HG03060 (cell line): ENCODE data around the gene SND1.

Experiments used
- ATAC-seq: cut with Tn5 transposase; IDR thresholded peaks from one replicate; pipeline ENCODE4 v1.9.1; 2021; ENCODE audit warnings: low read depth, moderate number of reproducible peaks; ENCODE audit not compliant: unreplicated experiment

The SND1 gene

DNA sequence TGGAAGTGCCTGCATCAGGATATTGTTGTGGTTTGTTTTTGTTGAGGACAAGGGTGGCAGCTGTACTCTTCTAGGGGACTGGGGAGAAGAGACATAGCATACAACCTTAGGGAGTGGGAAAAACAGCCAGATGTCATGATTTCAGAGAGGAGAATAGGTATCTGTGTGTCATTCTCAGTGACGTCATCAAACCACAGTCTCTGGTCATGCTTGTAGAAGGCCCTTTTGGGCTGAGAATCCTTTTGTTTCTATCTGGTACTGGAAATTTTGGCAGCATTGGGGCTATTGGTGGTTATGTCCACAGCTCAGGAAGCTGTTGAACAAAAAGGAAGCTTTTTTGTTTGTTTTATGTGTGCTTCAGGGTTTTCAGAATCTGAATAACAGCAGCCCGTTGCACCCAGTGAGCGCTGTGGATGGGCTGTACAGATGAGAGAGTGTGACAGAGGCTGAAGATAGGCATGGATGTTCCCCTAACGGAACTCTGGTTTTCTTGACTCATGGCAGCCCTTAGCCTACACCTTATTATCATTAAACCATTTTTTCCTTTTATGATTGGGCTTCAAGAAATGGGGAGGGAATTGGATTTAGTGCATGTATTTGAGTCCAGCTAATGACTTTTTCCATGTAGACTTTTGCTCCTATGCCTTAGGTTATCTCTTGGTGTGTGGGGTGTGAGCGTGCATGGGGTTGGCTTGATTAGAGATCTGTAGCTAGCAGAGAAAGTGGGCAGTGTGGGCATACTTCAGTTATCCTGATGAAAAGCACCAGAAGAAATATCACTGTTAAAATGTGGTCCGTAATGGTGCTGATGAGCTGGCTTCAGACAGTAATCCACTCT is 65.7 kb downstream of the SND1 start:
- no peak for ATAC-seq

- no peak for ATAC-seq
These were observed 66.3 kb downstream of the SND1 start for GRCh38 chr7:127718340-127718679.

- no peak for ATAC-seq
These were observed 74.5 kb downstream of the SND1 start for GRCh38 chr7:127726476-127726875.

DNA sequence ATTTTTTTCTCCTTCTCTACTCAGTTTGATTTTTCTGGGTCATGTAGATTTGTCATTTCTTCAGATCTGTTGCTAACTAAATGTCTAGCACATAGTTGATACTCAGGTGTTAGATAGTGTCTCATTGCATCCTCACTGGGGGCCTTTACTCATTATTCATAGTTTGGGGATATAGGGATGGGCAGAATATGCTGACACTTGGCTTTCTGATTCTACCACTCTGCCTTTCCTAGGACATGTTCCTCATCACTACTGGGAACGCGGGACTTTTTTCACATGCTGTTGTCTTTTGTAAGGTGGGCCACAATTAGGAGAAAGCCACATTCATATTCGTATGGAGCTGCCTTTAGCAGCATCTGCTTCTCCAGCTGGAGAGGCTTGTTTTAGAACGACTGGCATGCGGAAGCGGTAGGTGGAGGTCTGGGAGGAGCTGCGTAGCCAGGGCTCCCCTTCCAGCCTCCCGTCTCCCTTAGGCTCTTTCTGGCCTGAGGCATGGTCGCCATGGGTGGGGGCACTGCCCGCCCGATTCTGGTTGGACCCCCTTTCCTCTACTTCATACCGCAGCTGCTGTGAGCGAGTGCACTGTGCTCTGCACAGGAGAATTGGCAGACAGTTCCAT is 78.8 kb downstream of the SND1 start:
- no peak for ATAC-seq

DNA sequence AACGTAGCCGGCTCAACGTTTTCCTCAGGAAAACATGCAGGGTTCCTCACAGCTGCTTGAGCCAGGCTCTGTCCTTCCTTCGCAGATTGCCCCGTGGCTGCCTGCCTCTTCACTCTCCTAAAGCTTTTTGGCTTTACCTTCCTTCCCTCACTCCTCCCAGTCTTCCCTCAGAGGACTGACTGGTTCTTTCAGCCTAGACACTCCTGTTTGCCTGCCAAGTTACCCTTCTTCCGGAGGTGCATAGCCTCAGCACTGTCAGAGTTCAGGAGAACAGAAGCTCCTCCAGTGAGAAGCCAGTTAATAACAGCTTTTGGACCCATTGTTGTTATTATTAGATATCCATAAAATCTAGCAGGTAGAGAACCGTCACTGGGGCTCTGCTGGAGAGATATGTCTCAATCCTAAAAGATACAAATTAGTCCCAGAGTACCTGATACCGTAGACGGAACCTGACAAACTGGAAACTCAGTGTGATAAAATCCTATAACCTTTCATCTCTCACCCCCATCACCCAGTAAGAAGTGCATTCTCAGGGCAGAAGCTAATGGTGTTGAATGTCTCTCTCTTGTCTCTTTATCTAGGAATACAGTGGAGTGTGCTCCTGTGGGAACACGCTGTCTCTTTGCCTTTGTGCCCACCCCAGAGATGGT is 79.6 kb downstream of the SND1 start:
- ATAC-seq = no peak

DNA sequence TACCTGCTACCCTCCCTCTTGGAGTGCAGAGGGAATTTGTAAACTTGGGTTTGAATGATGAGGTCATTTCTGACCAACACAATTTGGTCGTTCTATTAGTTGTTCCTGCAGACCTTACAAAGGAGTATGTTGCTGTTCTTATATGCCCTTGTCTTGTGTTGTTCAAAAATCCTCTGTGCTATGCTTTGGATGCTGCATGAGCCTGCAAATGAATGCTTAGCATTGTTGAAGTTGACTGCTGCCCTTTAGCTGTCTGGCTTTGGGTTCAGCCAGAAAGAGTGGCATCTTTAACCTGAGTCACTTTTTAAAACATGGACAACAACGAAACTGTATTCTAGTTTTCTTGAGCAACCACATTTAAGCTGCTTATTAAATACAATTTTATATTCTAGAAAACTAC is 80.3 kb downstream of the SND1 start:
- ATAC-seq = no peak

DNA sequence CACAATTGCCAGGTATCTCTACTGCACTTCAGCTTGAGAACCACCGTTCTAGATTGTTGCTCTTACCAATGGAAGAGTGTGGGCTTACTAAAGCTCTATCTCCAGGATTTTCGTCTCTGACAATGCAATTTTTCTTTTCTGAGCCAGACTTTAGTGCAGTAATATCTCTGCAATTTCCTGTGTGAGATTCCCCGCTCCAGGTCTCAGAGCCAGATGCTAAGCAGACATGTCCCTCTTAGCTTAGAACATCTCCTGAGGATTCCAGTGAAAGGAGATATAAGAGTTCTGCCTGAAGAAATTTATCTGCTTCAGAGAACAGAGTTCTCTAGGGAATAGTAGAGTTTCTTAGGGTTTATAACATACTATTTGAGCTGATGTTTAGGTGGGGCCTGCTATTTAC is 82.0 kb downstream of the SND1 start:
- ATAC-seq = no peak

- ATAC-seq = no peak
These were observed 84.5 kb downstream of the SND1 start for GRCh38 chr7:127736511-127736910.

- no peak for ATAC-seq
These were observed 86.9 kb downstream of the SND1 start for GRCh38 chr7:127738859-127739258.

DNA sequence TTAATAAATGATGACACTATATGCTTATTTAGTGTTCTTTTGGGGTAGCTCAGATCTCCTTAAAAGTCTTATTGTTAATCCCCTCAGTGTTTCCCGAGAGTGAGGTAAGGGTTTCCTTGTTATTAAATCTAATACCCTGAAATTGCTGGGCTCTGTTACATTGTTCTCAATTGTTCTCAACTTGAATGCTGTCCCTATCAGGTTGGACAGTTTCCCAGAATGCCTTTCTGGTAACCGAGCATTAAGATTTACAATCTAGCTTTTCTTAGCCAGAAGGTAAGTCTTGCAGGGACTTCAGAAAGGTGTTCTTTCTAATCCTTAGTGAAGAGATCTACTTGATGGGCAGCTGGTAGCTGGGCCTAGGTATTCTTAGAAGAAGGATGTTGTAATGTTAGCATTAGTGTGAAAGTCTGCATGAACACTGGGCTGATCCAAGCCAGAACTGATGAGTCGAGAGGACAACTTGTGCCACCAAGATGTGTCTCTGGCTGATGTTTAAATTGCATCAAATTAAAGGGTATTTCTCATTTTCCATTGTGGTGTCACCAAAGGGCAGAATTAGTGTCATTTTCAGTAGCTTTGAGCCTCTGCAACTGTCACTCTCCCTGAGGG is 89.9 kb downstream of the SND1 start:
- ATAC-seq = no peak

- ATAC-seq = no peak
These were observed 93.5 kb downstream of the SND1 start for GRCh38 chr7:127745445-127745844.

GRCh38 chr7:127751062-127751461 is 99.1 kb downstream of the SND1 start:
- no peak for ATAC-seq

- ATAC-seq = no peak
These were observed 99.8 kb downstream of the SND1 start for GRCh38 chr7:127751490-127752448.

DNA sequence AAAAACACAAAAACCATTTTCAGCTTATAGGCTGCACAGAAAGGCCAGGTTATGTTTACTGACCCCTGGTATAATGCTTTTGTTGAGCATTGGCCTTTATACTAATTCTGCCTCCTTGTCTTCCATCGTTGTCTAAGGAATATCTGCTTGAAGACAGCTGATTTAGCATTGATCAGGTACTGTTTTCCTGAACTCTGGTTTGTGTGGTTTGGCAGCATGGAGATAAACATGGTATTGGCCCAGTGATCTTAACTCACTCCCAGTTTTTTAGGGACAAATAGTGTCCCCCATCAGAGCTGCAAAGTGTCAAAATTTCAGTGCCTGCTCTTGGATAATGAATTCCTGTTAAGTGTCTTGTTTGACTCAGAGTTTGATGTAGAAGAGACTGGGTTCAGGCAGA is 100.8 kb downstream of the SND1 start:
- ATAC-seq = no peak

GRCh38 chr7:127754457-127754856 is 102.5 kb downstream of the SND1 start:
- ATAC-seq = no peak

DNA sequence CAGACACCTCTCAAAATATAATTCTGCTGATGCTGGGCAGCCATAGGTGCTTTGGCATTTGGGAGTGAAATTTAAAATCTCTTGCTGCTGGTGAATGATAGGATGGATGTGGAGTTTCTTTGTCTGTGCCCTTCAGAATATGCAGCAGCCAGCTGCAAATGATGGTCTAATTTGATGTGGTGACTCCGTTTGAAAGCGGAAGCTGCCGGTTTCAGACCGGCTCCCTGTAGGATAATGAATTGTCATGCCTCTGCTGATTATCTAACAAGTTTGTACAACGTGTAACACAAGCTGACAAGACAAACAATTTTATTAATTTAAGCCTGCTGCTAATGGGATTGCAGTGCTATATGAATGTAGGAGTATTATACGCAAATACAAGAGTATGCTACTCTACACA is 103.5 kb downstream of the SND1 start:
- ATAC-seq = no peak

DNA sequence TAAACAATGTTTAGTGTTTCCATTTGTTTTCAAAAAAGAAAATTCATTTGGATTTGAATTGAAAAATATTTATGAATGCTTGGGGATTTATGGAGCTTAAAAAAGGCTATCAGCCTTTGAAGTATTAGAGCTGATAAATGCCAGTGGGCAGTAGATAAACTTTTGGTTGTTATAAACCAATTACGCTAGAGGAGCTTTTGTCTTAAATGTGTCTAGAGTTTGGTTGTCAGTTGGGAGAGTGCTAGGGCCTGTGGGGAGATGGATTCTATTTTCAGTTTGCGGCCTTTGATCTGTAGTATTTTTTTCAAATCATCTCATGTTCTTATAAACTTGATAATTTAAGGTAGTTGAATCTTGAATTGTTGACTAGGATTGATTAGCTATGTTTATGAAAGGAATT is 104.0 kb downstream of the SND1 start:
- no peak for ATAC-seq

DNA sequence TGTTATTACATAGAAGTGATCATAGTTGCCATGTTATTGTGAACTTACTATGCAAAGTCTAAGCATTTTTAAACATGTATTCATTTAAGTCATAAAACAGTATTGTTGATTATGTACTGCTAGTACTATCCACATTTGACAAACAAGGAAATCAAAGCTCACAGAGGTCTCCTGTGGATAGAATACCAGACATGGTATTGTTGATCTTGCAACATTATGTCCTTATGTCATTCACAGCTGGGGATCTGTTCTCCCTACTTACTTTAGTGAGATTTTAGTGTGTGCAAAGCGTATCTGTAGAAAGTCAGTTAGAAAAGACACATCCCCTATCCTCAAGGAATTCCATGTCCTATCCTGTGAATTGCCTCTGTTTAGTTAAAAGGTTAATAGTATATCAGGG is 106.1 kb downstream of the SND1 start:
- ATAC-seq = no peak

GRCh38 chr7:127758845-127759244 is 106.9 kb downstream of the SND1 start:
- ATAC-seq = no peak

DNA sequence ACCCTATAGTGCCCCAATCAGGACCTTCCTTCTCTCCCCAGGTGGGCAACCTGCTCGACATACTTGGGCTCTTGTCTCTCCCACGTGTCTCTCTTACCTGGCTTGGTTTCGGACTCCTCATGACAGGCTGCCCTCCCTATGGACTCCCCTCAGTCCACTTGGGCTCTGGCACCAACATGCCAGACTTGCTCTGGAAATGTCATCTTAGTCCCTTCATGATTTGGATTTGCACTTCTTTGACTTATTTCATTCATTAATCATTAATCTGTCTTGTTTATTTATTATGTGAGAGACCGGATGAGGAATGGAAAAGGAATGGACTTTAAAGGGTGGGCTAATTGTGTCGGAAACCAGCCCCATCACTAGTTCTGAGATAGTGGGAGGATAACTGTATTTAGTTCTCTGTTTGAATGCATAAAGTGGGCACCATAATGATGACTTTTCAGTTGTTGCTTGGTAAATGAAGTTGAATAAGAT is 108.0 kb downstream of the SND1 start:
- ATAC-seq = no peak
